Heart left ventricle (tissue), 16 donors: Measurements from ENCODE around the gene TTF2. TPM values are rescaled to one million over a fixed set of nuclear protein-coding genes. Genes with fewer than 3 reads are reported as not detected.

Source experiments
- ATAC-seq, 4 donors: fragments of 200-7000 bp; cut with Tn5 transposase; one replicate each; pipeline ENCODE4 v1.9.1; 2020 to 2022; ENCODE audit warnings: moderate library complexity in 4 of 4, mild to moderate bottlenecking in 3 of 4, moderate number of reproducible peaks in 1 of 4
- DNase-seq, 5 donors: peaks; one replicate each; pipeline ENCODE4 v3.0.0-alpha.2; 2020
- H3K27ac ChIP-seq, 12 donors: fragments of 200-600 bp; sonication (generic) in 4 of 12; one replicate each; pipeline versions ENCODE4 v1.5.0 to v1.8.0; 2016 to 2022; ENCODE audit warnings: mild to moderate bottlenecking in 2 of 12
- H3K27me3 ChIP-seq, 9 donors: fragments of 200-600 bp; sonication (generic) in 2 of 9; one replicate each; pipeline versions ENCODE4 v1.5.1 to v1.8.0; 2016 to 2022; ENCODE audit warnings: mild to moderate bottlenecking in 3 of 9
- H3K36me3 ChIP-seq, 9 donors: fragments of 200-600 bp; sonication (generic) in 2 of 9; one replicate each; pipeline versions ENCODE4 v1.5.0 to v1.8.0; 2018 to 2022; ENCODE audit warnings: mild to moderate bottlenecking in 2 of 9
- H3K4me1 ChIP-seq, 12 donors: fragments of 200-600 bp; sonication (generic) in 4 of 12; one replicate each; pipeline versions ENCODE4 v1.5.0 to v1.8.0; 2016 to 2022; ENCODE audit warnings: mild to moderate bottlenecking in 3 of 12
- H3K4me3 ChIP-seq, 12 donors: fragments of 200-600 bp; sonication (generic) in 4 of 12; one replicate each; pipeline versions ENCODE4 v1.5.0 to v1.8.0; 2017 to 2022; ENCODE audit warnings: mild to moderate bottlenecking in 9 of 12, moderate library complexity in 4 of 12
- H3K9me3 ChIP-seq, 12 donors: fragments of 200-600 bp; sonication (generic) in 4 of 12; one replicate each; pipeline versions ENCODE4 v1.5.0 to v1.8.0; 2016 to 2022; ENCODE audit warnings: mild to moderate bottlenecking in 1 of 12
- CTCF ChIP-seq, 12 donors: fragments of 200-600 bp; sonication (generic) in 4 of 12; IDR thresholded peaks; one replicate each; pipeline versions ENCODE4 v1.5.0 to v1.8.0; 2018 to 2022; ENCODE audit warnings: antibody characterized with exemption in 12 of 12, mild to moderate bottlenecking in 5 of 12
- POLR2A ChIP-seq, 2 donors: fragments of 450-650 bp; IDR thresholded peaks; one replicate each; pipeline ENCODE4 v1.6.1; 2017; ENCODE audit warnings: antibody characterized with exemption in 2 of 2, mild to moderate bottlenecking in 2 of 2, moderate library complexity in 2 of 2
- WGBS, 4 donors: extraction: QIAGEN DNeasy Blood & Tissue Kit in 2 of 4; methylation state at CpG; one replicate each; pipeline versions ENCODE4 v1.1.5 to v1.1.7; 2013 to 2018; 5-methylcytosine and 5-hydroxymethylcytosine counted together
- intact Hi-C, 10 donors: fragments of 100-400 bp; cut with DNase I; formaldehyde crosslinking; loops; one replicate each; pipeline versions ENCODE4 v1.11.1 to v1.14.2; 2022
- polyA plus RNA-seq, 2 donors: library from polyadenylated mRNA; stranded (reverse); fragments of 200-250 nt; gene quantifications; one replicate each; pipeline ENCODE4 v1.2.3, GENCODE V29; 2013
- total RNA-seq, 9 donors: library from RNA; depleted of rRNA in 2 of 9; stranded (reverse); fragments of >200 nt in 2 of 9; fragmentation: NEBNext Ultra II Directional in 3 of 9; extraction: Animal tissue kit (Norgen Biotek cat#: 25700) in 3 of 9; gene quantifications; one replicate each; pipeline versions ENCODE4 v1.1.0 to v1.2.4, GENCODE V29; 2016 to 2023
- donor health status: ischemic (EF 13 %, LVEDD 7.1; RV severe dilation, severe dysfunction).
- donor health status: healthy with polysubstance abuse.
- donor health status: DM: no; HTN: yes; CAD: no.
- donor health status: DM: no; HTN: no; CAD: no.
- donor health status: ischemic (EF 25% LVEDD 6.9; RV normal size, moderate dysfunction).
- donor health status: ischemic (EF 25% LVEDD 5.7; RV mildly dilated, moderate dysfunction).
- donor health status: healthy.
- donor health status: DM: yes; HTN: yes; CAD: no.
- donor health status: ischemic (EF 35%, LVEDD 5.7; RV mildly dilated, moderate dysfunction).
- donor health status: nonischemic (EF 11% LVEDD 7.7; RV severe dilation, severe dysfunction).
- donor health status: DM: yes; HTN: yes; CAD: no.
- donor health status: PGD.
- donor health status: ischemic (EF 29% LVEDD 5.4; RV normal size, mild dysfunction).
- donor health status: nonischemic (EF 23%, LVEDD 6.1; RV moderate dilation, normal function).

TTF2 gene
- total and polyA plus RNA-seq, 11 donors = 1.2 to 20.7 (median 7.7) TPM

- Histone ChIP-seq H3K27ac (peak overlapping the region in 1 of 12 donors; percentile 78), H3K9me3 (no peaks in the 10 kb centered on the region), H3K4me1 (peaks cover 0 to 35% (median 0%) of the 10 kb centered on the region in 12 donors), H3K4me3 (no peak overlapping the region), H3K36me3 (no peaks in the 10 kb centered on the region), H3K27me3 (no peaks in the 10 kb centered on the region)
- TF ChIP-seq CTCF (IDR thresholded peaks at IDR 0.05) (no peak), POLR2A (IDR thresholded peaks at IDR 0.05) (no peak)
- intact Hi-C loops = loop anchor here in 9 of 10 donors (5.0 to 10.0 kb wide), 10 partner anchors 125 to 475 kb away; partner anchors contain the start of genes CD58 (in 1 of the 9) and PTGFRN (in 1 of the 9)
- ATAC-seq (peak in 2 of 4 donors; percentile 24 to 42), DNase-seq (no peak)
- 91 to 93% (median 91%) methylated on average over 5 of the region's 5 CpGs for WGBS, 4 donors
Measured at GRCh38 chr1:117049857-117050256, 10.3 kb upstream of the TTF2 start.

- DNase-seq (no peak), ATAC-seq (peak in 1 of 4 donors; percentile 51)
- H3K4me1 ChIP-seq = peaks cover 0 to 32% (median 0%) of the 10 kb centered on the region in 12 donors
- 42 to 57% (median 56%) methylated on average over 8 of the region's 8 CpGs for WGBS, 4 donors
- no peaks in the 10 kb centered on the region for H3K27me3 ChIP-seq
- no peaks in the 10 kb centered on the region for H3K36me3 ChIP-seq
- peak overlapping the region in 4 of 12 donors; percentile 24 to 71 (median 39) for H3K27ac ChIP-seq
- H3K9me3 ChIP-seq = no peaks in the 10 kb centered on the region
- intact Hi-C loops = loop anchor here in 9 of 10 donors (2.0 to 10.0 kb wide), 11 partner anchors 127 to 477 kb away; partner anchors contain the start of genes CD58 (in 1 of the 9) and PTGFRN (in 1 of the 9)
- H3K4me3 ChIP-seq = peak overlapping the region in 5 of 12 donors; percentile 6 to 28 (median 20)
- TF ChIP-seq POLR2A (IDR thresholded peaks at IDR 0.05) (no peak), CTCF (IDR thresholded peaks at IDR 0.05) (no peak)
Measured at GRCh38 chr1:117051224-117052064, 8.7 kb upstream of the TTF2 start.

GRCh38 chr1:117054068-117054467 lies 6.1 kb upstream of the TTF2 start:
- intact Hi-C loops = loop anchor here (2.0 to 10.0 kb wide), 13 partner anchors 129 to 479 kb away; partner anchors contain the start of genes CD58 (in 1 of the 10) and PTGFRN (in 1 of the 10)
- ATAC-seq = no peak
- H3K27ac ChIP-seq = no peak overlapping the region

More at GRCh38 chr1:117054068-117054467, 6.1 kb upstream of the TTF2 start:
- no peaks in the 10 kb centered on the region for H3K36me3 ChIP-seq
- H3K4me1 ChIP-seq = peaks cover 0 to 28% (median under 1%) of the 10 kb centered on the region in 12 donors
- no peaks in the 10 kb centered on the region for H3K27me3 ChIP-seq
- no peaks in the 10 kb centered on the region for H3K9me3 ChIP-seq
- no peak for TF ChIP-seq POLR2A (IDR thresholded peaks at IDR 0.05)
- TF ChIP-seq CTCF (IDR thresholded peaks at IDR 0.05) = no peak
- no peak overlapping the region for H3K4me3 ChIP-seq
- DNase-seq = no peak
